ENCODE data around the gene MAGI1.

Gene MAGI1

DNA sequence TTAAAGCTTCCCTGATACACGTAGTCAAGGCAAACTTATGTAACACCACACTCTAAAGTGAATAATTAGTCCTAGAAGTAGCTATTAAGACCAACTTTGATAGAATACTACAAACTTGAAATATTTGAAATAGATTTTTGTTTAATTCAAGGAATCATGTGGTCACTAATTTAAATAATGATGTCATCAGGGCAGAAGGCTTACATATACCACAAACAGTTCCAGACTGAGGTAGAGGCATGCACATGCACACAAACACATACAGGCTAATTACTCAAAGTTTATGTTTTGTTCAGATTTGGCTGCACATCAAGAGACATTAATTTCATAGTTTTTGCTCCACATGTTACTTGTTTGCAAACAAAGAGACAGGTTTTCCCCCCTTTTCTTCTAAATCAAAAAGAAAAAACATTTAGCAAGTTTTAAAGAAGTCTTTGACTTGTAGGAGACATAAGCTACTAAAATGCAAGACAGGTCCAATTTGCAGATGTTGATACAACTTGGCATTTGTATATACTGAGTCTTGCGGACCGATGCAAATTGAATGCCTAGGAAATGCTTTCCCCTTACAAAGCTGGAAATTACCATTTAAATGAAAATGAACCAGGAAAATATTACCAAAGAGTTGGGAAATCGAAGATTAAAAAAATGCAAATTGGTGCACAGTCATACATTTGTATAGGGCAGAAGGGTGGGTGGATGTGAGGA, 594.8 kb downstream of the MAGI1 start:
- DNase-seq, result no peak

DNA sequence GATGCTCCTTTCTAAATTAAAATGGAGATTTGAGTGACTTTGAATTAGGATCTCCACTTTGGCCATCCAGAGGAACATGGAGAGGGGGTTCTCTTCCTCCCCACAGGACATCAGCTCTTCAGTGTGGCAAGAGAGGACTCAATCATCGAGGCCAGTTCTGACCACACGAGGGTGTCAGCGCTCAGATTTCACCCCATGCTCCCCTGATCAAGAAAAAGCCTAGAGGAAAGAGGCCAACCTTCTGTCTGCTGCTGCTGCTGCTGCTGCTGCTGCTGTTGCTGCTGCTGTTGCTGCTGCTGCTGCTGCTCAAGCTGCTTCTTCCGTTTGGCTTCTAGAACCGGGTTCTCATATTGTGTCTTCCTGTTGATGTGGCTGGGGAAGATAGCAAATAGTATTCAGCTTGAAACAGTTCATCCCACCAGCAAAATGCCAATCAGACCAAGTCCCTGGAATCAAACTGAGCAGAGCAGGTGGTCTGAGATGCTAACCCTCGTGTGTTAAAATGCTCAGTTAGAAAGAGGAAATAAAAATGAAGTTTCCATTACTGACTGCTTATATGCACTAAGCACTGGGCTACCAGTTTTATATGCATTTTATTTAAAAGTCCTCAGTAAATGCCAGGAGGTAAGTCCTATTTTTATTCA, 599.0 kb downstream of the MAGI1 start:
- peak; percentile 71 for DNase-seq

DNA sequence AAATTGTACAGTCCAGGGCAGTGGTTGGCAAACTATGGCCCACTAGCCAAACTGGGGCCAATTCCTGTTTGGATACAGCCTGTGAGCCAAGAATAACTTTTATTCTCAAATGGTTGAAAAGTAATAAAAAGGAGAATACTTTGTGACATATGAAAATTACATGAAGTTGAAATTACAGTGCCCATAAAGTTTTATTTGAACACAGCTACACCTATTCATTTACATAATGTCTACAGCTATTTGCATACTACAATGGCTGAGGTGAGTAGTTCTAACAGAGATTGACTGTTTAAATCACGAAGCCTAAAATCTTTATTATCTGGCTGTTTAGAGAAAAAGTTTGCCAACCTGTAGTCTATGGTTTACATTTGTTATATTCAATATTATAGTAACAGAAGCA, 600.1 kb downstream of the MAGI1 start:
- DNase-seq, result no peak

DNA sequence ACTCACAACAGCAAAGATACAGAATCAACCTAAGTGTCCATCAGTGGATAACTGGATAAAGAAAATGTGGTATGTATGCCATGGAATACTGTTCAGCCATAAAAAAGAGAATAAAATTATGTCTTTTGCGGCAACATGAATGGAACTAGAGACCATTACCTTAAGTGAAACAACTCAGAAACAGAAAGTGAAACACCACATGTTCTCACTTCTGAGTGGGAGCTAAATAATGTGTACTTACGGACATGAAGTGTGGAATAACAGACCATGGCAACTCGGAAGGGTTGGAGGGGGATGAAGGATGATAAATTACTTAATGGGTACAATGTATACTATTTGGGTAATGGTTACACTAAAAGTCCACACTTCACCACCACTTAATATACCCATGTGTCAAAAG, 600.6 kb downstream of the MAGI1 start:
- DNase-seq, result no peak

GRCh38 chr3:65436580-65436979, 602.1 kb downstream of the MAGI1 start:
- peak; percentile 22 for DNase-seq

GRCh38 chr3:65433480-65433879, 605.2 kb downstream of the MAGI1 start:
- no peak for DNase-seq

DNA sequence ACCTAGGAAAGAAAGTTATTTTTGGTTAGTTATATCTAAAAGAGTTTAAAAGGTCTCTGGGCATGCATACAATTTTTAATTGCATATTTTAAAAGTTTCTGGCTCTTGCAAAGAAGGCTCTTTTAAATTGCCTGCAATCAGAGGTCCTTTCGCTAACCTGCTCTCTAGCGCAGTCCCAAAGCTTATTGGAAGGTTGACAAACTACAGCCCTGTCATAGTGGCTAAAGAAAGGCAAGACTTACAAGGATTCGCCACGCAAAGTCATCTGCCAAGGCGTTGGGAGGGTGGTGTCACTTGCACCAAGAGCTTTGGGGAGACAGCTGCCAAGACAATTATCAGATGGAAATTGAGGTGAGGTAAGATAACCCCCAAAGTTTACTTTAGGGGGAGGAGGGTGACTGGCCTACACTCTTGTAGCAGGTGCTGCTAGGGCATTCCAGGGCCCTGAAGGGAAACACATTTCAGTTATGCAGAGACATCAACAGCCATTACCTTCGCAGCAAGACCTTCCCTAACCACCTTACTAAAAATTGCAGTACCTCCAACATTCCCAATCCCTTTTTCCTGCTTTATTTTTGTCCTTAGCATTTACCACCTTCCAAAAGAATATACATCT, 606.2 kb downstream of the MAGI1 start:
- DNase-seq, result no peak

DNA sequence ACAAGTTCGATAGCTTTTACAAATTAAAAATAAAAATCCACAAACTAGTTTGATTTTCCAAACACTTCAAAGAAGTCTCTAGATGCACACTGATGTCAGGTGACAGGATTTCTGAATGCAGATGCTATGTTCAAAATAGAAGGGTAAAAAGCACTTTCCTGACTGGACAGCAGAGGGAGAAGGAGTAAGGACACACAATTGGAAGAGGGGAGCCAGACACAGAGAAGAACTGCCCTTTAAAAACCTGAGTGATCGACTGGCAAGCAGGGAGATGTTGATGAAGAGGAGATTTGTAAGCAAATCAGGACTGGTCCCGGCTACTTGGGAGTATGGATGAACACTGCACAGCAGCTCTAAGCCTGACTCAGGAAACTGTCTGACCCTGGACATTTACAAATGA, 612.8 kb downstream of the MAGI1 start:
- peak; percentile 2 for DNase-seq

DNA sequence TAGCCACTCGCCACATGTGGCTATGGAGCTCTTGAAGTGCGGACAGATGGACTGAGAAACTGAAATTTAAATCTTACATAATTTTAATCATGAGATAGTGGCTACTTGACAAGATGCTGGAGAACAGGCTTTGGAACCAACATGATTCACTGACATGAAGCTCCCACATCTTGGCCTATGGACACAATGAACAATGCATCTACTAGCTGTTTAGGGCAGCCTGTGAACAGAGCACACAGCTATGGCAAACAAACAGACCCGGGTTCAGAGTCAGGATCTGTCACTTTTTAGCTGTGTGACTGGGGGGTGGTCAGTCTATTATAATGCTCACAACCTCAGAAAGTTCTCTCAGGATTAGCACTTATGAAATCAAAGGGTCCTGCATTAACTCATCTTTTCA, 616.6 kb downstream of the MAGI1 start:
- DNase-seq, result no peak

DNA sequence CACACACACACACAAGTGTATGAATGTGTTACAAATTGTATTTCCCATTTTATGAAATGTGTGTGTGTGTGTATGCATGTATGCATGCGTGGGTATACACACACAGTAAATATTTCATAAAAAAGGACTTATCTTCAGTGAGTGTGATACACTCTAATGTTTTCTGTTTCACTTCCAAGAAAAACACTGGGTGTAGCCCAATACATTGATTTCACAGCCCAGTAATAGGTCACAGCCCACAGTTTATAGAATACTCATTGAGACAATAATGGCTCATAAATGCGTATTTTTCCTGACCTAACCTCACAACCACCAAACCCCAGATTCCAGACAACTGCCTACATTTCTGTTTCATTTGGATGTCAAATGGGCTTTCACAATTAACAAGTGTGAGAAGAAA, 619.5 kb downstream of the MAGI1 start:
- no peak for DNase-seq

DNA sequence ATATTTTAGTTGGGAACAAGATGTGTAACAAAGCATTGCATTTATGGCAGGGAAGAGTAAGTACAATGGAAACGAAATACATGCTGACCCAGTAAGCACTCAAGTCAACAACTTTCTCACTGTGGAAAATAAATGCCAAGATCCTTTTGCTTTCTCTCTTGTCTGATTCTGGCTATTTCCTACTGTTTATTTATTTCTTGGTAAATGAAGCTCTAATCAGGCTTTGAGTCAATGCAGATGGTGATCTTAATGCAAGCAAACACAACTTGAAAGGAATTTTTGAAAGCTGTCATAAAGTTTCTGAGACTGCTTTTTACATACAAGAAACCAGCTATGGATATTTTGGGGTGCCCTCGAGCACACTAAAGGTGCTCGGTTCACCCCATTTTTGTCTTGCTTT, 624.8 kb downstream of the MAGI1 start:
- no peak for DNase-seq

DNA sequence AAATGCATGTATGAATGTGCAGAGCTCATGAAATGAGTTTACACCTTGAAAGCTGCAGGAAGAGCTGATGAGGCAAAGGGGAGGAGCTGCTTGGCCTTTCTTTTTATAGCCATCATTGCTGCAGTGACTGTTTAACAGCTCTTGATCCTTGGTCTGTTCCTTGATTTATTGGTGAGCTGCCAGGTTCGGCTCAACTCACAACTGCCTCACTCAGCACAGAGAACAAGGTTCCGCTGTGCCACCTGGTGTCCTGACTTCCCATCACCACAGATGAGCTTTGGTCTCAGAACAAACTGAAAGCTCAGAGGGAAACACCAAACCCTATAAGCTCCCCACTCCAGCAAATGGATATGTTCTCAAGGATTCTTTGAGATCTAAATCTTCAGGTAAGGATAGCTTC, 626.1 kb downstream of the MAGI1 start:
- peak; percentile 39 for DNase-seq

- DNase-seq, result no peak
Observed at GRCh38 chr3:65411367-65411766, 627.4 kb downstream of the MAGI1 start.

GRCh38 chr3:65409176-65409569, 629.5 kb downstream of the MAGI1 start:
- no peak for DNase-seq

GRCh38 chr3:65408531-65409175, 630.1 kb downstream of the MAGI1 start:
- DNase-seq, result no peak

DNA sequence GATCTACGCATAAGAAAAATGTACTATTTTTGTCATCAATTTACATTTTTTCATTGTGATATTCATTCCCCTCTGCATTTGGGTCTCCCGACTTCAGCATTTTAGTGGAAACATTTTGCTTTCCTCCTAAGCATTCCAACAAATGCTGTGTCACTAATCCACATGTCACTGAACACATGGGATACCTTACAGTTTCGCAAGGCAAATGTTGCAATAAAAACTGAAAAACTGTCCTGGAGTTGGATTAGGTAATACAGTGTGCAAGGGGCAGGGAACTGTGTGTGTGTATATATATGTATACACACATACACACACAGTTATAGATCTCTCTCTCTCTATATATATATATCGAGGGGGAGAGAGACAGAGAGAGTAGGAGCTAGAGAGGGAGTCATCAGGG, 632.2 kb downstream of the MAGI1 start:
- no peak for DNase-seq

DNA sequence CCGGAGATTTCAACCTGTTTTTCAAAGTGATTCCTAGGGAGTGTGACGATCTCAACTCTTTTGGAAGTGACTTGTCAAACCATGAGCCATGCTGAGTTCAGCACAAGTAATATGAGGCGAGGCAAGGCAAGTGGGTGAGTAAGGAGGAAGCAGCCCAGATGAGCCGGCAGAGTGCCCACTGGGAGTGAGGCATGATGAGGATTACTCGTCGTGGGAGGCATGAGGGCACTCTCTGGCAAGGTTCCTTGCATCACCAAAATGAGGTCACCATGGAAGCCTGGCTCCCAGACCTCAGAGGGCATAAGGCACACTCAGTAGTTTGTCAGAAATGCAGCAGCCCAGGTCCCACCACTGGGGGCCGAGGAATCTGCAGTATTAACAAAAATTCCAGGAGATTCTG, 636.1 kb downstream of the MAGI1 start:
- DNase-seq, result no peak

GRCh38 chr3:65401359-65402305, 637.1 kb downstream of the MAGI1 start:
- DNase-seq, result no peak

DNA sequence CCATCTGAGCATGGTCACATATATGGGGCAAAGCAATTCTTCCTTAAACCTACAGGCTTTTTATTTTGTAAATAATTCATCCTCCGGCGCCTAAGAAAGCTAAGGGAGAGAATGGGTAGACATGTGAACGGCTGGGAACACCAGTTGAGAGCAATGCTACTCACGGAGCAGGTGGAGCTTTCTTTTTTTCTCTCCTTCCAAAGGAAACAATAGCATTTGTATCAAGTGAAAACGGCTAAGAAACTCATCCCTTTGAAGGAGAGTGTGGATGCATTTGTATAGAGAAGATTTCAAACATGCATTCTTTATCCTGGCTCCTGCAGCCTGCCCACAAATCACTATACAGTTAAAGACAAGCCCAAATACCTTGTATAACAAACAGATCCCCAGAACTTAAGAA, 637.8 kb downstream of the MAGI1 start:
- DNase-seq, result no peak

DNA sequence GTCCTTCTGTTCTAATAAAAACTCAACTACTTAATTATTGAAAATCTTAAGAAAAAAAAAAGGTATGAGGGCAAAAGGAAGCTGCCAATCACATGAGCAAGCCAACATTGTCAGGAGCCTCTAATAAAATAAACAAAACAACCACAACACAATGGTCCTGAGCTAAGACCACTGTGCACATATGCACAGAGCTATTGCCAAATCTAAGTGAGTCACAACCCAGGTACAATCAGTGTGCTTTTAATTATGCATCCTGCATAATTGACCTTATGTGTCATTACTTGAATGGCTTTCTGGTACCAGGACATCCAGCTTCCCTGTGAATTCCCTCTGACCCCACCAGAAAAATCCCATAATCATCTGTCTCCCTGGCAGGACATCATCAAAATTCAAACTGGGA, 639.8 kb downstream of the MAGI1 start:
- DNase-seq, result no peak

GRCh38 chr3:65396078-65396477, 642.6 kb downstream of the MAGI1 start:
- no peak for DNase-seq

GRCh38 chr3:65391068-65391467, 647.6 kb downstream of the MAGI1 start:
- no peak for DNase-seq

GRCh38 chr3:65385805-65386204, 652.9 kb downstream of the MAGI1 start:
- DNase-seq, result no peak

Measured in NCI-H2171 treated with DMSO at 0.1 percent for 48 hours (cell line).